GM21723 (cell line): ENCODE results near the gene SEPHS2.

Experiments used
- ATAC-seq: cut with Tn5 transposase; IDR thresholded peaks from one replicate; pipeline ENCODE4 v1.9.1; 2021; ENCODE audit warnings: mild to moderate bottlenecking, moderate library complexity; ENCODE audit not compliant: unreplicated experiment

The SEPHS2 gene

DNA sequence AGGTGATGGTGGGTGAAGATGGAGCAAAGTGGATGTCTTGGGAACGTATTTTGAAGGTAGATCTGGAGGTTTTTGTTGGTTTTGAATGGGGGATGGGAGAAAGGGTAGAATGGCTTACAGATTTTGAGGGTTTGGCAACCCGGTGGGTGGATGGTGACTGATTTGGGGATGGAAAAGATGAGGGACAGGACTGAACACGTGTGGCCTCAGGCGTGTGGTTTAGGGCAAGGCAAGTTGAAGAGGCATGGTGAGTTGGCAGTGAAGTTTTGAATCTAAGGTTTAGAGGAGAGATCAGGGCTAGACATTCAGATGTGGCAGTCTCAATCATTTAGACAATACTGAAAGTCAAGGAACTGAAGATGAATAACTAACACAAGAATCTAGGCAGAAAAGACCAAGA lies 10.8 kb downstream of the SEPHS2 start:
- no peak for ATAC-seq

DNA sequence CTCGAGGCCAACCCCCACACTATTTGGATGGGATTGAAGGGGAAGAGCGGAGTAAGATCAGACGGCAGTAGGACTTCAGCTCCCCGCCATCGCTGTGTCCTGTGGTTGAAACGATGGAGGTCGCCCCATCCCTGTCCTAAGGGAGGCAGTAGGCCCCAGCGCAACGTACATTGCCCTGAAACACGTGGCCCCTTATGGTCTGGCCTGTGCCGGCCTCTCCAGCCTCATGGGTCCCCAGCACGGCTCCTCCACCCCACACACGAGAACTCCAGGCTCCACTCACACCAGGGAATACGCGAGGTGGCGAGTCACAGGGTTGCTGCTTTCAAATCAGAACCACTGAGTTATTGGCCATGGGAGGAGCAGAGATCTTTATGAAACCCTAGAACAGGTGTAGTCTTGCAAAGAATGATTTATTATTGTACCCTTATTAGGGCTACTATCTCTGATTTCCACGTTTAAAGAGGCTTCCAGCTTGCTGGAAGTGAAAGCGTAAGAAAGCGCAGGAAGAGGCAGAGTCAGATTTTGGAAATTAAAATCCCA lies 15.2 kb downstream of the SEPHS2 start:
- ATAC-seq, result peak; percentile 15

DNA sequence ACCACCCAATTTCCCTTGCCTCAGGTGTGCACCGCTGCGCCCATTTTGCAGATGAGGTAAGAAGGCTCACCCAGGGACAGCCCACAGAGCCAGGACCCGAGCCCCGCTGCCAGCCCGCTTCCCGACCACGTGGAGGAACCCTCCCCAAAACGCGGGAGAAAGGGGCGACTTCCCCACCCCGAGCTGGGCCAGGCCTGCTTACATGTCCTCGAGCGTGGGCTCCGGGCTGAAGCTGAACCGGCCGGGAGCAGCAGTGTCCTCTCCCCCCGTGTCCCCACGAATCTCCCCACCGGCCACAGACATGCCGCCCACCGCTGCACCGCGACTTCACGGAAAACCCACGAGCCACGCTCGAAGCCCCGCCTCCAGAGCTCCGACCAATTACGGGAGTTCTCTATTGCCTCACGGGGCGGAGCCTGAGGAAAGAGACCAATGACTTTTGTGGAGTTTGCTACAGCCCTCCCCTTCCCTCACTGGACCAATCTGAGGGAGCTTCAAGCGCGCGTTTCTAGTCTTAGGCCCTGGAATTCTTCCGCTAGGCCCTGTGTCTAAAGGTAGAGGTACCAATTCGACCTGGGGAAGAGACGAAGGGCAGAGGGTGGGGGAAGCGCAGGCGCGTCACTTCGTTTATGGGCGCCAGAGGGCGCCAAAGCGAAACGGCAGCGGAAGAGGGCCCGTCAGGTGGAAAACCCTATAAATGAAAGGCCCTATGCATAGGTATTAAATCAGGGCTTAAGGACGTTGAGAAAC lies 15.8 kb downstream of the SEPHS2 start, which contains the start of gene DCTPP1:
Gene DCTPP1, minus strand, starts transcription at position 353 of the 750 bp plus-strand sequence. Its CDS starts 50 bp downstream, at position 303.
- ATAC-seq, result peak; percentile 97

DNA sequence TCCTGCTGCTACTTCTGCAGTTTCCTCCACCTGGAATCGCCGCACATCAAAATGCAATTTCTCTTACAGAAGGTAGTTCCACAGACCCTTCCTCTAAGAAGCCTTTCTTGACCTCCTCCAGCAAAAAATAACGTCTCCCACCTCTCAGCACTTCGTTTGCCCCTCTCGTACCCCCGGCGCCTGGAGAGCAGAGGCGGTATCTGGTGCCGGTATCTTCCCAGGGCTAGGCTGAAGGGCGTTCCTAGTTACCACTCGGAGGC lies 16.3 kb downstream of the SEPHS2 start:
- peak; percentile 6 for ATAC-seq

DNA sequence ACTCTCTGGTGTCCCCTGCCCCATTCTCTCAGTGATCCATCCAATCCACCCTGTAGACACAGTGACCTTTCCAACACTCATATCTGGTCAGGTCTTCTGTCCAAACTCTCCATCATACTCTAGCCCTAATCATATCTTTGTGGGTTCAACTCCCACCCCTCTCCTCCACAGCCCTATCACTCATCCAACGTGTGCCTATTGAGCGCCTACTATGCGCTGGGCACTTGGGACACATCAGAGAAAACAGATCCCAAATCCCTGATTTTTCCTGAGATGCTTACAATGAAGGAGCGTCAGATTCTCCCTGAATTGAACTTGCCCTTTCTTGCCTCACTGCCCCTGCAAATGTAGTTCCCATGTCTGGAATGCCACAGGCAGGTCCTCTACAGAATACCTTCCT lies 17.6 kb downstream of the SEPHS2 start:
- no peak for ATAC-seq

DNA sequence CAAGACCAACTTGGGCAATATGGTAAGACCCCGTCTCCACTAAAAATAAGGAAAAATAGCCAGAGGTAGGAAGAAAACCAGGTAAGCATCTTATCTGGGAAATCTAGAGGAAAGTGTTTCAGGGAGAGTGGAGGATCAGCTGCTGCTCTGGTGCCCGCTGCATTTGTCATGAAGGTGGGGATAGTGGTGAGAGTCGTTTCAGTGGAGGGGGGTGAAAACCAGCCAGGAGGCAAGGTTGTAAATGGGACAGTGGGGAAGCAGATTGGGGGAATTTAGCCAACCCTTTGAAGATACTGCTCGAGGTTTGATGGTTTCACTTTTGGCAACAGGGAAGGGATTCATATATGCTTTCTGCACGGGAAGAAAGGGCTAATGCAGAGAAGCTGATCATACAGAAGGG lies 24.7 kb downstream of the SEPHS2 start:
- ATAC-seq, result no peak

DNA sequence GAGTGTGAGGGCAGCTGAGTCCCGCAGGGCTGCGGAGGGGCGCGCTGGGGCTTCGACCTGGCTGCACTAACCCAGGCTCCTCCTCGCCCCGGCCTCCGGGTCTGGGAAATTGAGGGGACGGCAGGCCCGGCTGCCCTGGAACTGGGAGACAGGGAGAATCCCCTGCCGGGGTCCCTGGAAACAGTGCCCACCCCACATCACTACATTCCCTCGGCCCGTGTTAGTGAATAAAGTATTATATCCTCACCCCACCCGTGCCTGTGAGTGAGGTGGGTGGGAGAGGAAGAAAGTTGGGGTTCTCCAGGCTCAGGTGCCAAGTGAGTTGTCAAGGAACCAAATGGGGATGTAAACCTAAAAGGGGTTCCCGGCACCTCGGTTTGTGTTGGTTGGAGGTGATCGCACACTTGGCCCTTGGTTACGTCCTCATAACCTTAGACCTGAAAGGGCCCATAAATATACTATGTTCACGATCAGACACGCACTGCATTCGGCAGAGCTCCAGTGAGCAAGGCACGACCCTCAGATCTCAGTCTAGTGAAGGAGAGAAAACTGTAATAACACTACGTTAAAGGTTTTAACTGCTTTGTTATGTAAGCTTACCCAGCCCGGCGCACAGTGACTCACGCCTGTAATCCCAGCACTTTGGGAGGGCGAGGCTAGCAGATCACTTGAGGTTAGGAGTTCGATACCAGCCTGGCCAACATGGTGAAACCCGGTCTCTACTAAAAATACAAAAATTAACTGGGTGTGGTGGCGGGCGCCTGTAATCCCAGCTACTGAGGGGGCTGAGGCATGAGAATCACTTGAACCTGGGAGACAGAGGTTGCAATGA lies 27.1 kb downstream of the SEPHS2 start:
- no peak for ATAC-seq

DNA sequence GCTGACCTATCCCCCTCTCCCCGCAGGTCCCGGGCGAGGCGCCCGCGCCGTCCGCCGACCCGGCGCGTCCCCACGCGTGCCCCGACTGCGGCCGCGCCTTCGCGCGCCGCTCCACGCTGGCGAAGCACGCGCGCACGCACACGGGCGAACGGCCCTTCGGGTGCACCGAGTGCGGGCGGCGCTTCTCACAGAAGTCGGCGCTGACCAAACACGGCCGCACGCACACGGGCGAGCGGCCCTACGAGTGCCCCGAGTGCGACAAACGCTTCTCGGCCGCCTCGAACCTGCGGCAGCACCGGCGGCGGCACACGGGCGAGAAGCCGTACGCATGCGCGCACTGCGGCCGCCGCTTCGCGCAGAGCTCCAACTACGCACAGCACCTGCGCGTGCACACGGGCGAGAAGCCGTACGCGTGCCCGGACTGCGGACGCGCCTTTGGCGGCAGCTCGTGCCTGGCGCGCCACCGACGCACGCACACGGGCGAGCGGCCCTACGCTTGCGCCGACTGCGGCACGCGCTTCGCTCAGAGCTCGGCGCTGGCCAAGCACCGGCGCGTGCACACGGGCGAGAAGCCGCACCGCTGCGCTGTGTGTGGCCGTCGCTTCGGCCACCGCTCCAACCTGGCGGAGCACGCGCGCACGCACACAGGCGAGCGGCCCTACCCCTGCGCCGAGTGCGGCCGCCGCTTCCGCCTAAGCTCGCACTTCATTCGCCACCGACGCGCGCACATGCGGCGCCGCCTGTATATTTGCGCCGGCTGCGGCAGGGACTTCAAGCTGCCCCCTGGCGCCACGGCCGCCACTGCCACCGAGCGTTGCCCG lies 27.9 kb downstream of the SEPHS2 start:
- peak; percentile 69 for ATAC-seq

DNA sequence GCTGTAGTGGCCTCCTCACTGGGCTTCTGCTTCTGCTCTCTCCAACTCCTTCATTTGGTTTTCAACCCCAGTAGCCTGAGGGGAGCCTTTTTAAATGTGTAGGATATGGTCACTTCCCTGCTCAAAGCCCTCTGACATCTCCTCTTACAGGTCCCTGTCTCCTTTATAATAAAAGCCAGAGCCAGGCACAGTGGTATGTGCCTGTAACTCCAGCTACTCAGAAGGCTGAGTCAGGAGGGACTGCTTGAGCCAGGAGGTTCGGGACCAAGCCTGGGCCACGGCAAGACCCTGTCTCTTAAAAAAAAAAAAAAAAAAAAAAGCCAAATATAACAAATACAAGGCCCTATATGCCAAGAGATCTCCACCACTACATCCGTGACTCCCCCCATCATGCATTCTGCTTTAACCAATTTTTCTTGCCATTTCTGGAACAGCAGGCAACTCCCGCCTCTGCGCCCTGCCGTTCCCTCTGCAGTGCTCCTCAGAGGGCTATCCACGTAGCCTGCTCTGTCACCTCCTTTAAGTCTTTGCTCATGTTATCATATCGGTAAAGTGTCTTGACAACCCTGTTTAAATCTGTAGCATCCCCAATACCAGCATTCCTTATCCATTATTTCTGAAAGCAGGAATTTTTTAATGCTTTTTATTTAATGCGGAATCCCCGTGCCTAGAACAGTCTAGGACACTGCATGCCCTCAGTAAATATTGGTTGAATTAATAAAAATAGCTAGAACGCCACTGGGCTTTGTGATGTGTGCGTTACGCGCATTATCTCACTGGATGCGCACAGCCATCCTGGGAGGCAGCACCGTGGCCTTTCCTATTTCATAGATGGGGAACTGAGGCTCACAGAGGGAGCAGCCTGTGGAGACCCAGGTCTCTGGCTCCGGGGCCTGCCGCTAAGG lies 28.8 kb downstream of the SEPHS2 start:
- peak; percentile 20 for ATAC-seq

DNA sequence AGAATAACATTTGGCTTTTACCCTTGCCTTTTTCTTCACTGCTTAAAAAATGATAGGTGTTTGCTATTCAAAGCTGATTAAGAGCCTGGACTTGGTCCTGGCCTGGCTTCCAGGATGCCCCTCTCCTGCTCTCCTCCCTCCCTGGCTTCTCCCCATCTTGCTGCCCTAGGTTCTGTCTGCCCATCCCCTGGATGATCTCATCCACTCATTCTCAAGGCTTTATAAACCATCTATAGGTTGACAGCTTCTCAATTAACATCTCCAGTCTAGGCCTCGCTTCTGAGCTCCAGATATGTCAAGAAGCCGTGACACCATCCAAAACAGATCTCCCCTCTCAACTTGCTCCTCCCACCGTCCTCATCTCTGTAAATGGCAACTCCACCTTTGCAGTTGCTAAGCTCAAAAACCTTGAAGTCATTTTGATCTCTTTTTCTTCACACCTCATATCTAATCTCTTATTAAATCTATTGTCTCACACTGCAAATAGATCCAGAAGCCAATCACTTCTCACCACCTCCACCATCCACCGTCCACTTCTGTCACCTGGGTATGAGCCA lies 29.5 kb downstream of the SEPHS2 start:
- no peak for ATAC-seq

DNA sequence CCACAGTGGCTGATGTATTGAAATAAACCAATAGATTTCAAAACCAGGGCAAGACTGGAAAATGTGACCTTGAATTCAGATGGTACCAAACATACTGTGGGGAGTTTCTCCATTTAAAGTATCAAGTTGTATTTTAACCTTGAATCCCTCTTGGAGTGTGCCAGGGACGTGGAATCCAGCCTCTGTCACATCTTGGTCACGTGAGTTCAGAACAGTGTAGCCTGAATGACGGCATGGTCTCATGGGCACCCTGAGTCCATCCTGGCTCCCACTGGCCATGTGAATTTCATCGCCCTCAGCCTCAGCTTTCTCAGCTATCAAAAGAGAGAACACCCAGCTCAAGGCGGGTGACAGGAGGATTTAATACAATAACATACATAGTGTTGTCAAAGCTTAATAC lies 31.5 kb downstream of the SEPHS2 start:
- ATAC-seq, result no peak

DNA sequence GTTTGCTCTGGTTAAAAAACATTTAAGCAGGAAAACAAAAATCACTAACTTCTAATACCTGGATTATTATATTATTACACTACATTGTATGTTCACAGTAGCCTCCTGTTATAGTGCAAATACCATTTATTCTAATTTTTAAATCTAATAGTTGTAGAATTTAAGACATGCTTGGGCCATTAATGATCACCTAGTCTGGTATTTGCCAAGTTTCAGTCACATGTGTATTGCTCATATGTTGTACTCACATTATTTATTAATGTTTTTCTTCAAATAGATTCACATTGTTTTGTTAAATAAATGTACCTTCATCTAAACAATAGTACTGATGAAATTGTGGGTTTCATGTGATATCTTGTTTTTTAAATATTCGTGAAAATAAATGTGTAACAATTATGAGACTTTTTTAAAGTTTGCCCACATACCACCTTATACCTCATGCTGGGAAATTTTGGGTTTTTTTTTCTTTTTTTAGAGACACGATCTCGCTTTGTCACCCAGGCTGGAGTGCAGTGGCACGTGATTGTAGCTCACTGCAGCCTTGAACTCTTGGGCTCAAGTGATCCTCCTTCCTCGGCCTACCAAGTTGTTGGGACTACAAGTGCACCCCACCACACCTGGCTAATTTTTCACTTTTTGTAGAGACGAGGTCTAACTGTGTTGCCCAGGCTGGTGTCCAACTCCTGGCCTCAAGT lies 32.4 kb downstream of the SEPHS2 start:
- no peak for ATAC-seq

DNA sequence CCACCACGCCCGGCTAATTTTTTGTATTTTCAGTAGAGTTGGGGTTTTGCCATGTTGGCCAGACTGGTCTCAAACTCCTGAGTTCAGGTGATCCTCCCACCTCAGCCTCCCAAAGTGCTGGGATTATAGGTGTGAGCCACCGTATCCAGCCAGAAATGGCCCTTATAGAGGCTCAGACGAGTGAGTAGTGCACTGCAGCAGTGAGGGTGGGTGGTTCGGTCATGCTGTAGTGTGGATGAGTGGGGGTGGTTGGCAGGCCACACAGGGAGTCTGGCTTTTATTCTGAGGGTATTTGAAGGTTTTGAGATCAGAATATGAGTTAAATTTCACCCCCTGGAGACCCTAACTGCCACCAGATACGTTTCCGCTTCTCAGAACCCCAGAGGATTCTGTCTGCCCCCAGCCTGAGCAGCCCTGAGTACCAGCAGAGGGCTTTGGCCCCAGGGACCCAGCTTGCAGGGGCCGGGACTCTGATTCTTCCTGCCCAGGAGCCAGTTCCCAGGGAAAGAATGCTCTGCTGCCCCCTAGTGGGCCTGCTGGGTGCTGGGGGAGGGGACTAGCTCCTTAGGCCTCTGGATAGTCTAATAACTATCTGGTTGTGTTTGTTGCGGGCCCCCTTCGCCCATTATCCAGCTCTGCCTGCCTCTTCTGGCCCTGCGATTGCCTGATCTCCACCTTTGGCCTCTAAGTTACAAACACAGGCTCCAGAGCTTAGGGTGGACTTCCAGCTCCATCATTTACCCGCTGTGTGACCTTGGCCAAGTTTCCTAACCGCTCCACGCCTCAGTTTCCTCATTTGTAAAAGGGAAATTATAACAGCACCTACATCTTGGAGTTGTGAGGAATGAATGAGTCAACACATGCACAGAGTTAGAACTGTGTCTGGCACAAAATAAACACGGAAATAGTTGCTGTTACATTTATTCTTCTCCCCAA lies 36.3 kb downstream of the SEPHS2 start:
- no peak for ATAC-seq

DNA sequence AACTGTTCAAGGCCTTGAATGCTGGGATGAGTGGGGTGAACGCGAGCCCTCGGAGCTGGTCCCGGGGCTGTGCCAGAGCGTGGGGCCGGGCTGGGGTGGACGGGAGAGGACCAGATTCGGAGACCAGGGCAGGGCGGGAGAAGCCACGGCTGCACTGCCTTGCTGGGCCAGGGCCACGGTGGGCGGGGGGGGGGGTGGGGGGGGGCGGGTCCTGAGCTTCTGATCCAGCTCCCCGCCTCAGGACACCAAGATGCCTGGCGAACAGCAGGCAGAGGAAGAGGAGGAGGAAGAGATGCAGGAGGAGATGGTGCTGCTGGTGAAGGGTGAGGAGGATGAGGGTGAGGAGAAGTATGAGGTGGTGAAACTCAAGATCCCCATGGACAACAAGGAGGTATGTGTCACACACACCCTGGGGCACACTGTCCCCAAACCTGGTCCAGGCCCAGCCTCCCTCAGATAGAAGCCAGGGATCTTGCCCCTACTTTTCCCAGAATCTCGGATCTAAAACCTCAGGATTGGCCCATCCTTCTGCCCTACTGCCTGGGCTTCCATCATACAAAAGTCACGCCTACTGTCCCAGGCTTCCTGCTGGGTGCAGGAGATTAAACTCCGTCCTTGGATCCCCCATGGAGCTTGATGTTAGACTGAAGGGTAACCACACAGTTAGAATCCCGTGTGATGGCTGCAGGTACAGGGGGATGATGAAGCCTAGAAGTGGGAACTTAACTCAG lies 37.7 kb downstream of the SEPHS2 start:
- no peak for ATAC-seq

DNA sequence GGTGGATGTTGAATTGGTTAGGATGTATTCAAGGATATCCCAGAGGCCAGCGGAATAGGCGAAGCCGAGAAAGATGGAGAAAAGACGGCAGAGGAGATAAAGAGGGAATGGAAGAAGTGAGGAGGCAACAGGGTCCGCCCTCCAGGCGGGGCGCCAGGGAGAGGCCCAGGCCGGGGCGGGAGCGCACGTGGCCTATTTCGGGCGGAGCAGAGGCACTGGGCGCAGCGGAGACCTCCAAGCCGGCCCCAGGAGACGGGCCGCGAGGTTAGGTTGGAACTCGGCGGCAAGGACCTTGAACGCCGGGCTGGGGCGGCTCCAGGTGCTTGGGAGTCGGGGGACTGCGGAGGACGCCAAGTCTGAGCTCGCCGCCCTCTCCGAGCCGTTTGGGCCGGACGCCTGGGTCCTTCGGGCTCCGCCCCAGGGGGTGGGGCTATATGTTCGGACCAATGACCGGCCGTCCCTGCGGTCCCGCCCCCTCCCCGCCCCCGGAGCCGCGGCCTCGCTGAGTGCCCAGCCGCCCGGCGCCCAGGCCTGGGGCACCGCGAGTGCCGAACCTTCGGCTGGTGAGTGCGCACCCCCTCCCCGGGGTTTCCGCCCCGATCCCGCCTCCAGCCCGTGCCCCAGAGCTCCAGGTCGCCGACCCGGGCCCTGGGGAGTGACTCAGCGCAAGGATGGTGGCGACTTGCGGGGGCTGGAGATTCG lies 38.4 kb downstream of the SEPHS2 start, which contains the start of gene ZNF771:
Gene ZNF771, plus strand, starts transcription at position 505 of the 702 bp plus-strand sequence. CDS start 448 bp downstream, outside the sequence.
- peak; percentile 82 for ATAC-seq

DNA sequence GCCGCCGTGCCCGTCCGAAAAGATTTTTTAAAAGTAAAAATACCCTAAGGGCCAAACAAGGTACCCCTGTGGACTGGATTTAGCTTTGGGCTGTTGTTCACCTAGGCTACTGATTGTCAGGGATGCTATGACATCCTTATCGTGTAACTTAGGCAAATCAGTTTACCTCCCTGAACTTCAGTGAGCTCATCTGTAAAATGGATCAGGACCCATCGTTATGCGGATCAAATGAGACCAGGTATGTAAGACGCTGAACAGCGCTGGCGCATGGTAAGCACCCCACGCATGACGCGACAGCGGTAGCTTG lies 38.9 kb downstream of the SEPHS2 start:
- ATAC-seq, result peak; percentile 15
